NT2/D1 (cell line): ENCODE results near the gene ING4.

Experiments
- SUZ12 ChIP-seq: IDR thresholded peaks from 2 replicates; pipeline ENCODE4 v1.6.1; 2011; ENCODE audit not compliant: insufficient read length, insufficient read depth; ENCODE audit errors: extremely low read depth
- YY1 ChIP-seq: IDR thresholded peaks from 2 replicates; pipeline ENCODE4 v1.6.1; 2011; ENCODE audit not compliant: insufficient read length, insufficient read depth
- ZNF274 ChIP-seq: IDR thresholded peaks from 2 replicates; pipeline ENCODE4 v1.6.1; 2011; ENCODE audit warnings: mild to moderate bottlenecking, low read depth, low read length

GRCh38 chr12:6626654-6627283, 36.1 kb downstream of the ING4 start:
- TF ChIP-seq ZNF274 = no peak
- TF ChIP-seq YY1 = no peak
- TF ChIP-seq SUZ12 = no peak
